HG03025 (cell line): Measurements from ENCODE around the gene IFNK.

Source experiments
- ATAC-seq: cut with Tn5 transposase; IDR thresholded peaks from one replicate; pipeline ENCODE4 v1.9.1; 2021; ENCODE audit warnings: mild to moderate bottlenecking, moderate library complexity; ENCODE audit not compliant: unreplicated experiment, low FRiP score

IFNK gene

DNA sequence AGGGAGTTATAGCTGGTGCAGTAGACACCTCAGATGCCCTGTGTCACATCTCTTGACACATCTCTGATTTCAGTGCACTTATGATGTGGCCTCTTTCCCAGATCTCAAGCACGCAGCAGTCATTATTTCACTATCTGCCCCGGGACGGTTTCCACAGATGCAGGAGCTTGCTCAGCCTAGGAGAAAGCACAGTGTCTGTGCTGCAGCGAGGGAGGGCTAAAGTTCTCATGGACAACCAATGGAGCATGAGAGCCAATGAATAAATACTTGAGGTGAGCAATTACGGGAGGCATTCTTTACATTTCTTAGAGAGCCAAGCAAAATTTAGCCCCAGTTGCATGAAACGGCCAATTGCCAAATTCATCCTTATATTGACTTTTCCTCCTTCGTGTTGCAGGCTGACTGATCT is 12.9 kb downstream of the IFNK start:
- no peak for ATAC-seq

- no peak for ATAC-seq
Measured at GRCh38 chr9:27537756-27538155, 13.7 kb downstream of the IFNK start.

DNA sequence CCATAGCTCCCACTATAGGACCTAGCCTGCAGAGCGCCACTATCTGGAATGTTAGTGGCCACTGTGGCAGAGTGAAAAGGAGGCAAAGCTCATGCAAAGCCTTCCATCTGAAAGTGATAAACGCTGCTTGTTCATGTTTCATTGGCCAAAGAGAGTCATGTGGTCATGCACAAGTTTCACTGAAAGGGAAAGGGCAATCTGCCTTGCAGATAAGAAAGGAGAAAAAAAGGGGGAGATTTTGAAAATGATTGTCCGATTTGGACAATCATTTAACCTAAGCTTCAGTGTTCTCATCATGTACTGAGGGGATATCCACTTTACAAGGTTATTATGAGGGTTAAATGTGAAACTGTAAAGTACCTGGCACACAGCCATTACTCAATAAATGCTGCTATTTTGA is 14.6 kb downstream of the IFNK start:
- no peak for ATAC-seq

- no peak for ATAC-seq
Measured at GRCh38 chr9:27539479-27540441, 15.7 kb downstream of the IFNK start.

GRCh38 chr9:27540502-27540901 is 16.4 kb downstream of the IFNK start:
- ATAC-seq, result no peak

DNA sequence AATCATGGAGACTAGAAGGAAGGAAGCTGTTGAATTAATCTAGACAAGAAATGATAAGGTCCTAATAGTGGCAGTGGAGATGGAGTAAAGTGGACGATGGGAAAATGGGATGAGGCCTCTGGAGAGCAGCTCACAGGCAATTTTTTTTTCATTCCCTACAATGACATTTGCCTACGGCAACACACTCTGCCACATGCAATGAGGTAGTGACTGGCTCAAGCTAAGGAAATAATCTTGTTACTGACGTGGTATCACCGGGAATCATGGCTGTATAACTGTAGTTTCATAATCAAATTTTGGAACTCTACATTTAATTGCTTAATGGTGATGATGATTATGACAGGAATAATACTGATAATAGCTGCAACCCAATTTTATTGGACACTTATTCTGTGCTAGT is 17.6 kb downstream of the IFNK start:
- ATAC-seq, result no peak

DNA sequence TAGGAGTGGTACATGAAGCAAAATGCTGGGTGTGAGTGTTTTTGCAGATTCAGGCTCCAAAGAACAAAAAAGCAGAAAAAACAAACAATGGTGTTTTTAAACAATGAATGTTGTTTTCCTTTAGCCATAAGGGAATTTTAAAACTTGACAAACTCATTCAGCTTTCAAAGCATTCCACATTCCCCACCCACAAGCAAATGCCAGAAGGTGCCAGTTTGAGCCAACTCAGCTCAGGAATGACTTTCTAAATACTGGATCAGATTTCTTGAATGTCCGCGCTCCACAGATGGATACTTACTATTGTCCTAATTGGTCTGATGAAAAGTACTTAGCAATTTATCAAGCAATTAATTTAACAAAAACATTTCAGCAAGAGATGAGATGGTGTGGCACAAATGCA is 18.4 kb downstream of the IFNK start:
- no peak for ATAC-seq

- no peak for ATAC-seq
Measured at GRCh38 chr9:27545471-27545870, 21.4 kb downstream of the IFNK start.

GRCh38 chr9:27548055-27548741 is 24.1 kb downstream of the IFNK start:
- ATAC-seq, result no peak

DNA sequence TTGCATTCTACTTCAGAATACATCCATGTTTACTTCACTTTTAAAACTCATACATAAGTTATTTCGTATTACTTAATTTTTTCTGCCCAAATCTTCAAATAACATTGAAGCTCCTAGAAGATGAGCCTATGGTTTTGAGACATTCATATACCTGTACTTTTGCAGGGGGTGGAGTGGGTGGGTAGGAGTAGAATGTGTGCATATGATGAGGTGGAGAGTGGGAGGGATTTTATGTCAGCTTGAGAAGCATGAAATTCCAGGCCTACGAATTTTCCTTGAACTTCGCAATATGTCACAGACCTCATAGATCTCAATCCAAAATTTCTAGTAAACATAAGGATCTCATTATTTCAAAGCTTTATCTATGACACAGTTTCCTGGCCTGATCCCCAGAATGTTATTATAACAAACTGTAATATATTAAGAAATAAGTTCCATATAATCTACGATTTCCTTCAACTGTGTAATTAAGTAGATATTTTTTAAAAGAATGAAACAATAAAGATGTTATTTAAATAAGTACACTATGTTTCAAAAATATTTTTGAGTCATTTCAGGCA is 25.2 kb downstream of the IFNK start:
- no peak for ATAC-seq

- no peak for ATAC-seq
Measured at GRCh38 chr9:27554712-27555111, 30.6 kb downstream of the IFNK start.

DNA sequence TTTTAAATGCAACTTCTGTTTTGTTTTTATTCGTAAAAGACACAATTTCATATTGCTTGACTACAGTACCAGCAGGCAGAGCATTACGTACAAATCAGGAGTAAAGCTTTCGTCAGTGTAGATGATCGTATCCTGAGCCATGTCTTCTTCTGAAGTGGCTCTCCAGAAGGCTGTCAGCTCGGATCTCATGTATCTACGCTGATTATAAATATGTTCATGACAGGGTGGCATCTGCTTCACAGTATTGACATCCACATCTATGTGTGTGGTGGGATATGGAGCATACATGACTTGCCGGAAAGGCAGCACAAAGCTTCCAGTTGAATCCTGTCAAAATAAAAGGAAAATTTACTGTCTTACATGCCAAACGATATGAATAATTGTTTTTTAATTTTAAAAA is 32.4 kb downstream of the IFNK start:
- ATAC-seq, result no peak

DNA sequence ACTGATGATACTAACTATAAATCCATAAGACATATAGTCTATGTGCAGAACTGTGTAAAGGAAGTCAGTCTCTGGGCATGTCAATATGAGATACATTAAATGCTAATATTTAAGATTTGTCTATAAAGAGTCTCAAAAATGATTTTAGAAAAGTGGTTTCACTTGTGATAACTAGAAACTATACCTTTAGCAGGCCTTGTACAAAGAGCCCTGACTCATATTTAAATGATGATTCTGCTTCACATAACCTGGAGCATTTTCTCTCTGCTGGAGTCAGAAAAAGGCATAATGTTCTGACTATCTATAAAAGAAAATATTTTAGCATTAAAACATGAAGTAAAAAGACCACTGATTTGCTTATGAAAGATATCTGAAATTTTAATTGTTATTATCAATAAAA is 34.2 kb downstream of the IFNK start:
- ATAC-seq, result no peak

GRCh38 chr9:27560457-27560856 is 36.4 kb downstream of the IFNK start:
- ATAC-seq, result no peak

GRCh38 chr9:27561685-27562084 is 37.6 kb downstream of the IFNK start:
- no peak for ATAC-seq

DNA sequence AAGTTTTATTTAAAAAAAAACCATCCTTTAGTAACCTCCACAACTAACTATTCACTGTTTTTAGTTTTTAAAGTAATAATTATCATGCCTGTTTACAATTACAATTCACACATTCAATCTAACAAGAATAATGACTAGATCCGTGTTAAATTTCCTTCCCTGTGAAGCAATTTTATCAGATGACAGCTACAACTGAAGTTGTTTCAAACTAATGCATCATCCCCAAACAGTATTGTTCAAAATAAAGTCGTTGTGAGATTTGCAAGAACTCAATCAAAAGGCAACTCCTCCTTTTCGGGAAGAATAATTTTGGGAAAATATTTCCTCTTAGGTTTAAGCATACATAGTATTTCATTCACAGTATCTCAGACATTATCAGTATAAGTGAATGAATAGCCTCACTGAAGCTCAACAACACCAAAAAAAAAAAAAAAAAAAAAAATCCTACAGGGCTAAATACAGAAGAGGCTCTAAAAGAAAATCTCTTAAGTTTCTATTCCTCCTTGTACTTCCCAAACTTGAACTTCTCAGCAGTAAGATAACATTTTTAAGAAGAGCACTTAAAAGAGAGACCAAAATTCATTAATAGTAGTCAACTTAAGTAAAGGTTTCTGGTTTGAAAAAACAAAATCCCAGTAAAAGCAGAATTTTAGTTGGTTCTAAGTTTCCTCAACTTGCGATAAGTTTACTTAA is 39.8 kb downstream of the IFNK start:
- no peak for ATAC-seq

GRCh38 chr9:27564670-27565069 is 40.6 kb downstream of the IFNK start:
- ATAC-seq, result no peak

DNA sequence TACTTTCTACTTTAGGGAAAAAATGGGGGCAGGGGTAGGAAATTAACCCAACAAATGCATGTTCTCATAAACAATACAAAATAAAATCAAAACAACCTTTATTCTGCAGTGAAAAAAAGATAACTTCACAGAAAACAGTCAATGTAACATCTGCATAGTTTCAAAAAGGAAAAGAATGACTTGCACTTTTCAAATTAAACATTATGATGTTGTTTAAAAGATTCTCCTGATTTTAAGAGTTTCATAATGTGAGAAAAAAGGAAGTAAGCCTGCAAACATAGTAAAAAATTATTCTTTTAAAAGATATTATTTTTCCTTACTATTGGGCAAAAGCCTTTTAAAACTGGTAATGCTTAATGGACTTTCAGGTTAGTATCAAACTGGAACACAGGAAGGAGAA is 41.6 kb downstream of the IFNK start:
- ATAC-seq, result no peak

DNA sequence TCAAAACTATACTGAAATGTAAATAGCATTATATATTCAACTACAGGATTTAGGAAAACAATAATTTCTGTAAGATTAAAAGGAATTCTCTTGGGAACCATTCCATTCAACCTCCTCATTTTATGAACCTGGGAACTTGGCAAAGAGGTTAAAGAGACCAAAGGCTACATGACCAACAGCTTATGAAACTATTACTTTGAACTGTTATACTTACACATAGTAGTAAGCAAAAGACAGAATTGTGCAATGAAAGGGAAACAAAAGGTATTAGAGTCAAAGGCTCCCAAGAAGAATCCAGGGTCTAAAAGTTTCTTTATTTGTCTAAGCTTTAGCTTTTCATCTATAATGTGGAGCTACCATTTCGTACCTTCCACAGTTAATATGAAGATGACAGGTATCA is 42.0 kb downstream of the IFNK start:
- ATAC-seq, result no peak

- ATAC-seq, result no peak
Measured at GRCh38 chr9:27569406-27569805, 45.3 kb downstream of the IFNK start.

GRCh38 chr9:27571011-27571410 is 46.9 kb downstream of the IFNK start:
- no peak for ATAC-seq
